K562 (cell line): ENCODE results near the gene DDX51.

Source experiments
- POLR2AphosphoS2 ChIP-seq: IDR thresholded peaks from 2 replicates; pipeline ENCODE4 v1.6.1; 2012; ENCODE audit warnings: low read length, improper control_type of control experiment
- SMARCB1 ChIP-seq: IDR thresholded peaks from 2 replicates; pipeline ENCODE4 v1.6.1; 2011; ENCODE audit warnings: improper control_type of control experiment, low read depth; ENCODE audit not compliant: insufficient read length
- TF ChIP-seq, protein P1 (sequence below): sonication (generic); formaldehyde crosslinking; IDR thresholded peaks from 2 replicates; pipeline ENCODE4 v1.8.1; 2022; ENCODE audit warnings: missing genetic modification reagents
- TF ChIP-seq, protein P2 (sequence below): sonication (generic); formaldehyde crosslinking; IDR thresholded peaks from 2 replicates; pipeline ENCODE4 v1.5.0; 2020; ENCODE audit warnings: missing genetic modification reagents

DNA sequence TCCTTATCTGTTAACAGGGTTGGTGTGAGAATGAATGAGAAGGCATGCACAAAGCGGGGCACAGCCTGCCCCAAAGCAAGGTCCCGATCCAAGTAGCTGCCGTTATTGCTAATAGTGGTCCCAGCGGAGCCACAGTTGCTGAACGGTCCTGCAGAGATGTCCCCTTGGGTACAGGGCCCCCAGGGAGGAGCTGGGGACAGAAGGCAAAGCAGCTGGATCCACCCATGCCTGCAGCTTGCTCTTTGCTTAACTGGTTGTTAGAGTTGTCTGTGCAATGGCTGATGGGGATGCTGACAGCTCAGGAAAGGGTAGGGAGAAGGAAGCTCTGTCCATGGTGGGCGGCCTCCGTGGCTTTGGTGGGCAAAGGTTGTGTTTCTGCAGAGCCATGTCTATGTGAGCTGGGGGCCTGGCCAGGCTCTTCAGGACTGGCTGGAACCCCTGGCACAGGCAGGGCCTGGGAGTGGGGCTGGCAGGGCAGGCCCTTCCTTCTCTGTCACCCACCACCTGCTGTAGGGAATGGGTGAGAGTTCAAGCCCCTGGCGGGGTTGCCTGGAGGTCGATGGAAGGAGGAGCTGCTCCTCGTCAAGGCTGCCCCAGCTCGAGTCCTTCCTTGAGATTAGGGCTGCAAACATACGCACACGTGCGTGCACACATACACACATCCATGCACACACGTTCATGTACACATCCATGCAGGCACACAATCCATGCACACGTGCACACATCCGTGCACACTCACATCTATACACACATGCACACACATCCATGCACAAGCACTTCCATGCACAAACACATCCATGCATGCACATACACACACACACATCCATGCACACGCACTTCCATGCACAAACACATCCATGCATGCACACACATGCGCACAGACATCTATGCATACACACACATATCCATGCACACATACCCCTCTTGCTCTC, 35.6 kb upstream of the DDX51 start:
- no peak for TF ChIP-seq POLR2AphosphoS2
- TF ChIP-seq, protein P1, sequence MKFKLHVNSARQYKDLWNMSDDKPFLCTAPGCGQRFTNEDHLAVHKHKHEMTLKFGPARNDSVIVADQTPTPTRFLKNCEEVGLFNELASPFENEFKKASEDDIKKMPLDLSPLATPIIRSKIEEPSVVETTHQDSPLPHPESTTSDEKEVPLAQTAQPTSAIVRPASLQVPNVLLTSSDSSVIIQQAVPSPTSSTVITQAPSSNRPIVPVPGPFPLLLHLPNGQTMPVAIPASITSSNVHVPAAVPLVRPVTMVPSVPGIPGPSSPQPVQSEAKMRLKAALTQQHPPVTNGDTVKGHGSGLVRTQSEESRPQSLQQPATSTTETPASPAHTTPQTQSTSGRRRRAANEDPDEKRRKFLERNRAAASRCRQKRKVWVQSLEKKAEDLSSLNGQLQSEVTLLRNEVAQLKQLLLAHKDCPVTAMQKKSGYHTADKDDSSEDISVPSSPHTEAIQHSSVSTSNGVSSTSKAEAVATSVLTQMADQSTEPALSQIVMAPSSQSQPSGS (CRISPR knock-in tag) = no peak
- TF ChIP-seq, protein P2, sequence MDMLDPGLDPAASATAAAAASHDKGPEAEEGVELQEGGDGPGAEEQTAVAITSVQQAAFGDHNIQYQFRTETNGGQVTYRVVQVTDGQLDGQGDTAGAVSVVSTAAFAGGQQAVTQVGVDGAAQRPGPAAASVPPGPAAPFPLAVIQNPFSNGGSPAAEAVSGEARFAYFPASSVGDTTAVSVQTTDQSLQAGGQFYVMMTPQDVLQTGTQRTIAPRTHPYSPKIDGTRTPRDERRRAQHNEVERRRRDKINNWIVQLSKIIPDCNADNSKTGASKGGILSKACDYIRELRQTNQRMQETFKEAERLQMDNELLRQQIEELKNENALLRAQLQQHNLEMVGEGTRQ (CRISPR knock-in tag) = no peak
- TF ChIP-seq SMARCB1 = no peak
